OCI-LY3 (cell line): ENCODE results near the gene NME9.

Experiments
- CTCF ChIP-seq: fragments of 200-600, 300-600 bp; sonication (generic); IDR thresholded peaks from 2 replicates; pipeline ENCODE4 v1.5.1; 2014; ENCODE audit warnings: antibody characterized with exemption, low read length, low read depth
- EZH2phosphoT487 ChIP-seq: fragments of 200-600 bp; shearing (Covaris generic); IDR thresholded peaks from 2 replicates; pipeline ENCODE4 v1.6.1; 2018; ENCODE audit warnings: antibody characterized with exemption, mixed run types, low read depth

- no peak for TF ChIP-seq CTCF
- TF ChIP-seq EZH2phosphoT487: no peak
Observed at GRCh38 chr3:138296639-138297038, 33.0 kb downstream of the NME9 start.
